GM18507 (cell line): ENCODE results near the gene HDAC9.

Experiments
- DNase-seq: peaks from one replicate; pipeline ENCODE4 v3.0.0; 2011; ENCODE audit warnings: low read depth; ENCODE audit not compliant: insufficient read length; ENCODE audit errors: extremely low spot score
- FAIRE-seq: peaks from 2 replicates; lab custom pipeline; 2011; peaks lifted over from hg19 to GRCh38; lab: Jason Lieb, UNC

Gene HDAC9

GRCh38 chr7:18896343-18896975 is 400.9 kb downstream of the HDAC9 start:
- DNase-seq, result no peak
- FAIRE-seq, result no peak

GRCh38 chr7:18900236-18900635 is 404.7 kb downstream of the HDAC9 start:
- DNase-seq, result no peak
- no peak for FAIRE-seq

GRCh38 chr7:18900803-18901202 is 405.3 kb downstream of the HDAC9 start:
- FAIRE-seq, result no peak
- no peak for DNase-seq

GRCh38 chr7:18901351-18901750 is 405.8 kb downstream of the HDAC9 start:
- DNase-seq (no peak), FAIRE-seq (no peak)

GRCh38 chr7:18901982-18902421 is 406.5 kb downstream of the HDAC9 start:
- DNase-seq (no peak), FAIRE-seq (no peak)

GRCh38 chr7:18902892-18903291 is 407.3 kb downstream of the HDAC9 start:
- DNase-seq (no peak), FAIRE-seq (no peak)

- FAIRE-seq (no peak), DNase-seq (no peak)
Measured at GRCh38 chr7:18903695-18904094, 408.1 kb downstream of the HDAC9 start.

GRCh38 chr7:18905316-18905943 is 409.9 kb downstream of the HDAC9 start:
- FAIRE-seq, result no peak

GRCh38 chr7:18906901-18907300 is 411.4 kb downstream of the HDAC9 start:
- FAIRE-seq, result no peak
- DNase-seq, result no peak

More at GRCh38 chr7:18905316-18905943, 409.9 kb downstream of the HDAC9 start:
- no peak for DNase-seq

GRCh38 chr7:18913106-18913505 is 417.6 kb downstream of the HDAC9 start:
- DNase-seq (no peak), FAIRE-seq (no peak)

GRCh38 chr7:18916826-18917225 is 421.3 kb downstream of the HDAC9 start:
- no peak for DNase-seq
- FAIRE-seq, result no peak

- no peak for DNase-seq
- FAIRE-seq, result no peak
Measured at GRCh38 chr7:18927134-18927533, 431.6 kb downstream of the HDAC9 start.

GRCh38 chr7:18936265-18936664 is 440.7 kb downstream of the HDAC9 start:
- DNase-seq (no peak), FAIRE-seq (no peak)

GRCh38 chr7:18939771-18940592 is 444.4 kb downstream of the HDAC9 start:
- DNase-seq, result no peak
- no peak for FAIRE-seq

GRCh38 chr7:18940593-18941134 is 445.1 kb downstream of the HDAC9 start:
- DNase-seq, result no peak
- no peak for FAIRE-seq

GRCh38 chr7:18941207-18941606 is 445.7 kb downstream of the HDAC9 start:
- DNase-seq (no peak), FAIRE-seq (no peak)

GRCh38 chr7:18948521-18948920 is 453.0 kb downstream of the HDAC9 start:
- DNase-seq, result no peak
- no peak for FAIRE-seq

GRCh38 chr7:18952846-18953245 is 457.3 kb downstream of the HDAC9 start:
- FAIRE-seq (no peak), DNase-seq (no peak)

GRCh38 chr7:18958627-18959026 is 463.1 kb downstream of the HDAC9 start:
- no peak for FAIRE-seq

GRCh38 chr7:18960725-18961124 is 465.2 kb downstream of the HDAC9 start:
- FAIRE-seq (no peak), DNase-seq (no peak)

More at GRCh38 chr7:18958627-18959026, 463.1 kb downstream of the HDAC9 start:
- DNase-seq, result no peak
